ENCODE data around the gene TLE7.

TLE7 gene

DNA sequence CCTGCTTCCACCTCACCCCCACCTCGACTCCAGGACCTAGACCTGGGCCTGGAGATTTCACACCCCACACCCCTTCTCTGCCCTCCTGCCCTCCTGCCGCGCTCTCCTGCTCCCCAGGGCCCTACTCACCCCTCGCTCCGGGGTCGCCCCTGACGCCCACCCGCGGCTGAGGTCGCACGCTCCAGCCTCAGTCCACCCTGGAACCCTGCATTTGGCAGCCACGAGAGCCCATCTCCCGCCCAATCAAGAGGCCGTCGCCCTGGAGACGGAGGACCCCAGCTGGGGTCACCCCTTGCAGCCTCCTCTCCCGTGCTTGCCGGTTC, 16.1 kb downstream of the TLE7 start:
- in situ Hi-C loops (cut with HindIII; ENCODE audit: low pct_ligation_motif_present, low pct_unique_long_range_greater_than_20kb, low sequenced_read_pairs), result no loop called here
- DNase-seq, result no peak

- in situ Hi-C loops (cut with HindIII; ENCODE audit: low pct_ligation_motif_present, low pct_unique_long_range_greater_than_20kb, low sequenced_read_pairs), result no loop called here
- no peak for DNase-seq
Measured at GRCh38 chr16:71424626-71425025, 17.2 kb downstream of the TLE7 start.

DNA sequence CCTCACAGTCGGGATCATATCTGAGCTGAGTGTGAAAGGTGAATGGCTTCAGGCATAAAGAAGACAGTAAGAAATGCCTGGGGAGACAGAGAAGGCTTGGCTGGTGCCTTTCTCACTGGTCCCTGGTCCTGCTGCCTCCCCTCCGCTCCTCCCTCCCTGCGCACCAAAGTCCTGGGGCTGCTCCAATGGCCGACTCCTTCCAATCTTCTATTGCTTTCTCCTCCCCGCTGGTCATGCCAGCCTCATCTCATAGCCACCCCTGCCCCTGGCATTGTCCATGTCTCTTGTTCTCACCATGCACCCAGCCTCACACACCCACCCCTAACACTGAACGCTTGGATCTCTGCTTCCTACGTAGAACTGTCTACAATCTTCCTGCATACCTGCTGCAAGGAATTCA, 18.0 kb downstream of the TLE7 start:
- DNase-seq, result no peak
- in situ Hi-C loops (cut with HindIII; ENCODE audit: low pct_ligation_motif_present, low pct_unique_long_range_greater_than_20kb, low sequenced_read_pairs), result no loop called here

- no peak for DNase-seq
- in situ Hi-C loops (cut with HindIII; ENCODE audit: low pct_ligation_motif_present, low pct_unique_long_range_greater_than_20kb, low sequenced_read_pairs), result no loop called here
Measured at GRCh38 chr16:71423016-71423415, 18.8 kb downstream of the TLE7 start.

DNA sequence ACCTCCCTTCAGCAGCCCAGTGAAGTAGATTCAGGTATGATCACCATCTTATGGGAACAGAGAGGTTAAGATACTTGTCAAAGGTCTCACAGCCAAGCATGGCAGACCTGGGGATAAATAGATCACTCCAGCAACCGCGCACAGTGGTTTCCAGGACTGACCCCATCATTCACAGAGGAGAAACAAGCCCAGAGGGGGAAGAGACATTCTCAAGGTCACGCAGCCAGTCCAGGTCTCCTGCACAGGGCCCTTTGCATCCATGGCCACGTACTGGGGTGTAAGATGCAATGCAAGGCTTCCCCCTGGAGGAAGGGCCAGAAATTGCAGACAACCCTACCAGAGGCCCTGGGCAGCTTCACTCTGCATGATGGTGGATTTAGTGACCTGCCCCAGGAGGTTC, 19.9 kb downstream of the TLE7 start:
- peak; percentile 29 for DNase-seq
- in situ Hi-C loops (cut with HindIII; ENCODE audit: low pct_ligation_motif_present, low pct_unique_long_range_greater_than_20kb, low sequenced_read_pairs), result no loop called here

DNA sequence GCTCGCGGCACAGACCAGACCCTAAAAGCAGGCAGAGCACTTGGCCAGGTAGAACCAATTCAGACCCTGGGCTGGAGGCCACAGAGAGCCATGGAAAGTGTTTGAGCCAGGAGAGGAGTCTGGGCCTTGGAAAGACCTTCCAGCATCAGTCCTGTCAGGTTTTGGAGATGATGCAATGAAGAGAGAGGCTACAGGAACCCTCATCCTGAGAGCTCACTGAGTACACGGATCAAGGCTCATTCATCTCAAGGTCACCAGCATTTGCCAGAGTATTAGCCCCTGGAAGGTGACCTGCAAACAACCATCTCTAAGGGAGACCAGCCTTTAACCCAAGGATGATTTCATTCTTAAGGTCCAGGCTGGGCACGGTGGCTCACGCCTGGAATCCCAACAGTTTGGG, 27.8 kb downstream of the TLE7 start:
- in situ Hi-C loops (cut with HindIII; ENCODE audit: low pct_ligation_motif_present, low pct_unique_long_range_greater_than_20kb, low sequenced_read_pairs), result no loop called here
- DNase-seq, result no peak

DNA sequence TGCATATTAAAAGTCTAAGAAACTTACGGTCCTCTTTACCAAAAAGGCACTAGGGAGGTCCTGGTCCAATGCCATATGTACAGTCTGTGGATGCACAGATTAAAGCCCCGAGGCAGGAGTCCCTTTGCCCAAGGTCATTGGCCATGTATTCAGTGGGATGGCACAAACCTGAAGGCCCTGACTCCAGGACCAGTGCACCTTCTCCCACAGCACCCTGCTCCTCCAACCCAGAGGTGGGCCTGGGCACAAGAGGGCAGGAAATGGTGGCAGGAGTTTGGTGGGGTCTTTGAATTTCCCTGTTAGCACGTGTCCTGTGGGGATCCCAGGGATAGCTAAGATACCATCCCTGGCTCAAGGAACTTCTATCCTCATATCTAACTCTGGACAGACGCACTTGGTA, 28.5 kb downstream of the TLE7 start:
- no peak for DNase-seq
- in situ Hi-C loops (cut with HindIII; ENCODE audit: low pct_ligation_motif_present, low pct_unique_long_range_greater_than_20kb, low sequenced_read_pairs), result no loop called here

GRCh38 chr16:71412270-71413160, 29.3 kb downstream of the TLE7 start:
- in situ Hi-C loops (cut with HindIII; ENCODE audit: low pct_ligation_motif_present, low pct_unique_long_range_greater_than_20kb, low sequenced_read_pairs), result no loop called here
- peak; percentile 75 for DNase-seq

DNA sequence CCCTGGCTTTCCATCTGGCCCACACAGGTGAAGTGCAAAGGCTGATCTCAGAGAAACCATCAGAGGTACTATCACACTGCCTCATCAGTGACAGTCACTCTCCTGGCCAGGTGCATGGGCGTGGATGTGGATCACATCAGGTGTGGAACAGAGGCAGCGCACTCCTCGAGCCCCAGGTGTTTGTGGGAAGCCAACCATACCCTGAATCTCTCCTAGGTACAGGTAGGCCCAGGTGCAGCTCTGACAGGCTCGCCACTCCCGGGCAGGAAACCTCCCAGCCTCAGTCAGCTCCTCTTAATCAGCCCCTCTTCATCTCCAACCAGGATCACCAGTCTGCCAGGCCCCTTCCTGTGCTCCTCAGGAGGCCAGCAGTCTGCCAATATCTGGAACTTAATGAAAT, 31.7 kb downstream of the TLE7 start:
- in situ Hi-C loops (cut with HindIII; ENCODE audit: low pct_ligation_motif_present, low pct_unique_long_range_greater_than_20kb, low sequenced_read_pairs), result no loop called here
- no peak for DNase-seq

DNA sequence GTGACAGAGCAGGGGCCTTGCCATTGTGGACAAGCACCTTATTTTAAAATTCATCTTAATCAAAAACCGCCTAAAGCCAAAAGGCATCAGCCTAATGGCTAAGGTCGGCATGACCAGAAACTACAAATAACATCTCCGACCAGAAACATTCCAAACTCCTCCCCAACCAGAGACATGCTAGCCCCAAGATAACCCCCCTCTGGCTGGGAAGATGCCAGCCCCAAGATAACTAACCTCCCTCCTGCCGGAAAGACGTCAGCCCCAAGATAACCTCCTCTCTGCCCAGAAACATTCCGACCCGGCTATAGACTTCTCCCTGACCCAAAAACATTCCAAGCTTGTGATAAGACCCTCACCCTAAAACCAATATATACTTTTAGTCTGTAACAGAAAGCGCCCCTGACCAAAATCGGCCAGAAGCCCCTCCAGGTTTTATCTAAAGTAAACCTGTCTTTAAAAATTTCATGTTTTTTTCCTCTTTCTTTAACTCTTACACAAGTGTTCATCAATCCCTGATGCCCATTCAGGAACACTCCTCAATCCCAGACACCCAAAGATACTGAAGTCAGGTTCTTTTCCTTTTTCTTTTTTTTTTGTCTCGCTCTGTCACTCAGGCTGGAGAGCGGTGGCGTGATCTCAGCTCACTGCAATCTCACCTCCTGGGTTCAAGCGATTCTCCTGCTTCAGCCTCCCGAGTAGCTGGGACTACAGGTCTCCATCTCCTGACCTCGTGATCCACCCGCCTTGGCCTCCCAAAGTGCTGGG, 32.7 kb downstream of the TLE7 start:
- in situ Hi-C loops (cut with HindIII; ENCODE audit: low pct_ligation_motif_present, low pct_unique_long_range_greater_than_20kb, low sequenced_read_pairs), result no loop called here
- DNase-seq, result no peak

DNA sequence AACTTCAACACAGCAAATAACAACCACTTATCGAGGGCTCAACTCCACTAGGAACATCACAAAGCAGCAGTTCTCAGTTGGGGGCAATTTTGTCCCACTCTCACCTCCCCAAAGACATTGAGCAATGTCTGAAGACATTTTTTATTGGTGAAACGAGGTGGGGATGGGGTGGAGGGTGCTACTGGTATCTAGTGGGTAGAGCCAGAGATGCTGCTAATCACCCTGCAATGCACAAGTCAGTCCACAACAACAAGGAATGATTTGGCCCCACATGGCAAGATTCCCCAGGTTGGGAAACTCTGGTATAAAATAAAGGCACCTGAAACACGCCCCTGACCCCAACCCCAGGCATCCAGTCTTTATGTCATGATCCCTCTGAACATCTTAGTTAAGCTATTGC, 33.3 kb downstream of the TLE7 start:
- in situ Hi-C loops (cut with HindIII; ENCODE audit: low pct_ligation_motif_present, low pct_unique_long_range_greater_than_20kb, low sequenced_read_pairs), result no loop called here

DNA sequence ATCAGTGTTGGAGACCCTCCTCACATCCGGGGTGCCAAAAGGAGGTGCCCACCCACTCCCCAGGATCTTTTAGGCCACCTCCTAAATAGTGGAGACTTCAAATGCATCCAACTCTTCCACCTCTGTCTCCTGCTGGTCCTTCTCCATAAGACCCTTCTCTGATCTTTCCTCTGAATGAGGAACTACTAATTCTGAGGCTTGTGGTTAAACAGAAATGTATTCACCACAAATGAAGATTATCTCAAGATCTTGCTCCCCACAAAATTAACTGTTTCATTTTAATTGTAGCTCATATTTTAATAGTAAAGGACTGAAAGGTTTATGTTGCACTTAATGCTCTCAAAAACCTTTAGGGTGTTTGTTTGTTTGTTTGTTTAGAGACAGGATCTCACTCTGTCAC, 34.1 kb downstream of the TLE7 start:
- no peak for DNase-seq
- in situ Hi-C loops (cut with HindIII; ENCODE audit: low pct_ligation_motif_present, low pct_unique_long_range_greater_than_20kb, low sequenced_read_pairs), result no loop called here

More for the DNA sequence above, 33.3 kb downstream of the TLE7 start:
- no peak for DNase-seq

DNA sequence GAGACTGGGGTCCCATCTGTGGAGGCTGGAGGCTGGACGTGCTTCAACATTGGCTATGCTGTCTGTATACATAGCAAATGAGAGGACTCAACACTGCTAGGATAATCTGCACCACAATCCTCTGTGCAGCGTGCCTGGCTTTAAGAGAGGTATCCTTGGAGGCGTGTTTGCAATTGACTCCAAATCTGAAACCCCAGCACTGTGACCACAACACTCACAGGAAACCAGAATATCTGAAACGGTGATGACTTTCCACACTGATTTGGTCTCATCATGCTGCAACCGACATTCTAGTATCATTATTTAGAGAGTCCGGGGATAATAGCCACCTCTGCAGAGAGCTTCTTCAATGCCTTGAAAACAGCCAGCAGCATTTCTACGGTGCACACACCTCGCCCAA, 35.1 kb downstream of the TLE7 start:
- in situ Hi-C loops (cut with HindIII; ENCODE audit: low pct_ligation_motif_present, low pct_unique_long_range_greater_than_20kb, low sequenced_read_pairs), result no loop called here
- no peak for DNase-seq

DNA sequence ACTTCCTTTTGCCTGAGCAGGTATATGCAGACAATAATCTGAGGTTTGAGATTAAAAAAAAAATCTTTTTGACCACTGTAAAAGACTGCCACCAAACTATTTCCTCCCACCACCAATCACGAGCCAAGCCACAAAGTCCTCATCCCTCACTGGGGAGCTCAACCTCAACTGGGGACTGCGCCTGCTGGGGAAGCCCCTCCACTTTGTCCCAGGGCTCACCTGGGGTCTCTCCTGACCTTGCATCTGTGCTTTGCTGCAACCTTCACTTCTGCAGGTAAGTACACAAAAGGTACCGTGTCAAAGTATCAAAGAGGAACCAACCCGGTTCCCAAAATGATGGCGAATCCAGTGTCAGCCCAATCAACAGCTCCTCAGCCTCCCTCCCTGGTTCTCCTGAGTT, 35.5 kb downstream of the TLE7 start:
- in situ Hi-C loops (cut with HindIII; ENCODE audit: low pct_ligation_motif_present, low pct_unique_long_range_greater_than_20kb, low sequenced_read_pairs), result no loop called here
- no peak for DNase-seq

DNA sequence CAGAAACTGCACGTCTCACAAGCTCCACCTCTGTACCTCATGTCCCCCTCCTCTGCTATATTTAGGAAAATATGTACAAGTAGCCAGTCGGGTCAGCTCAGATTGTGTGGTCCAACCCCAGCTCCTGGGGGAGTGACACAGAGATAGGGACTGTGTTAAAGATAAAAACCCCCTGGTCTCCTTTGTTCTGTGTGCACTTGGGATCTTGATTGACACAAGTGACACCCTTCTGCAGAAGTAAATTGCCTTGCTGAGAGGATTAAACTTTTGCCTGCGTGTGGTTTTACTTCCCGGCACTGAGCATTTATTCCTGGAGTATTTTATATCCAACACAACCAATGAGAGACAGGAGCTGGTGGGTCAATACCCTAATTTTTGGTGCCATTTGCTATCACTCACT, 37.5 kb downstream of the TLE7 start:
- in situ Hi-C loops (cut with HindIII; ENCODE audit: low pct_ligation_motif_present, low pct_unique_long_range_greater_than_20kb, low sequenced_read_pairs), result no loop called here
- no peak for DNase-seq

DNA sequence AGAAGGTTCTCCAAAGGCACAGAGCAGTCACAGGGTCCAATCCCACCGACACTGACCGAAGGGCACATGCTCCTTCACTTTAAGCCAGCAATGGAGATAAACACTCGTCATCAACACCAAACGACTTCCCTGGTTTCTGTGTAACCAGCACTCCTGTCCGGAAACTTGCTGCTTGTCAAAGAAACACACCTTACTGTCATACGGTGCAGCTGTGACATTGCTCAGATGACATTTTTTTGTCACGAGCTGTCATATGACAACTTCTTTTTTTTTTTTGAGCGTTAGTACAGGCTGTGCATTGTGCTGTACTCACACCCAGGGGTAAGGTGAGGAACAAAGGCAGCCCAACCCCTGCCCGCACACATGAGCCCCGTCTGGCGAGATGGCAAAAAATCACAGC, 39.2 kb downstream of the TLE7 start:
- in situ Hi-C loops (cut with HindIII; ENCODE audit: low pct_ligation_motif_present, low pct_unique_long_range_greater_than_20kb, low sequenced_read_pairs), result no loop called here
- DNase-seq, result no peak

GRCh38 chr16:71402007-71402406, 39.8 kb downstream of the TLE7 start:
- DNase-seq, result no peak
- in situ Hi-C loops (cut with HindIII; ENCODE audit: low pct_ligation_motif_present, low pct_unique_long_range_greater_than_20kb, low sequenced_read_pairs), result no loop called here

- in situ Hi-C loops (cut with HindIII; ENCODE audit: low pct_ligation_motif_present, low pct_unique_long_range_greater_than_20kb, low sequenced_read_pairs), result no loop called here
- no peak for DNase-seq
Measured at GRCh38 chr16:71399801-71400563, 41.9 kb downstream of the TLE7 start.

DNA sequence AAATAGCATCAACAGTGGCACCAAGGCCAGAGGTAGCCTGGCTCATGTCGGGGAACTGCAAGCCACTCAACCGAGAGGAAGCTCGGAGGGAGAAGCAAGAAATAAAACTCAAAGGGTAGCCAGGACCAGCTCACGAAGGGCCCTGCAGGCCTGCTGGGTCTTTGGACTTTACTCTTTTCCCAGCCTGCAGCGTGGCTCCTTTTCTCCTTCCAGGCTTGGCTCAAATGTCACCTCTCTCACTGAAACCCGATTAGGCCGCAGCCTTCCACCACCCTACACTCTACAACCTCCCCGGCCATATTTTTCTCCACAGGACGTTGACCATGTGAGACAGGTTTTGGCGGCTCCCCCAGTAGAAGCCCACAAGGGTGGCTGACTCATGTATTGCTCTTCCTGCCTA, 45.3 kb downstream of the TLE7 start:
- in situ Hi-C loops (cut with HindIII; ENCODE audit: low pct_ligation_motif_present, low pct_unique_long_range_greater_than_20kb, low sequenced_read_pairs), result no loop called here
- DNase-seq, result no peak
